Measurements from ENCODE around the gene GOLGA6L10. TPM values are rescaled to one million over a fixed set of nuclear protein-coding genes. Genes with fewer than 3 reads are reported as not detected.

The GOLGA6L10 gene
- polyA plus RNA-seq, 3 donors: 0.12 TPM; not detected in 2

DNA sequence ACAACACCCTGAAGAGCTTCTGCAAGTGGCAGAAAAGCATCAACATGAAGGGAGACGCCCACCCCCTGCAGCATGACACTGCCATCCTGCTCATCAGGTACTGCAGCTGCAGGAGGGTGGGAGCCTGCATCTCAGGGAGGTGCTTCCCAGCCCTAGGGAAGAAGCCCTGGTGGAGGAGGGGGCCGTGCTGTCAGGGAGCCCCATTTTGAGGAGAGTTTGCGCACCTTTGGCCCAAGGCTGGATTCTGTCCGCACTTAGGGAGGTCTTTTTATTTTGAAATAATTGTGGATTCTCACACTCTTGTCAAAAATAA, 44.5 kb downstream of the GOLGA6L10 start:
- Histone ChIP-seq H3K36me3 (replicated peaks in 1 of 2; ENCODE audit: control insufficient read depth in 1 of 2, insufficient read depth in 2 of 2, low read length in 2 of 2) (no peaks in the 10 kb centered on the region), H3K27ac (ENCODE audit: low read depth in 1 of 2, low read length in 2 of 2) (no peak overlapping the region), H3K9ac (ENCODE audit: insufficient read depth, low read length, poor library complexity, severe bottlenecking) (no peak overlapping the region), H3K4me2 (replicated peaks; ENCODE audit: extremely low read depth, low read length, poor library complexity, severe bottlenecking) (no peak overlapping the region), H2AFZ (ENCODE audit: insufficient read depth, low read depth, low read length, poor library complexity, severe bottlenecking) (no peak overlapping the region), H3K9me3 (replicated peaks in 1 of 2; ENCODE audit: control insufficient read depth in 1 of 2, insufficient read depth in 1 of 2, low read length in 2 of 2) (no peaks in the 10 kb centered on the region), H4K20me1 (ENCODE audit: insufficient read depth, low read length) (no peaks in the 10 kb centered on the region), H3K27me3 (ENCODE audit: control insufficient read depth in 2 of 2, insufficient read depth in 2 of 2, low read length in 2 of 2) (no peaks in the 10 kb centered on the region), H3K79me2 (ENCODE audit: insufficient read depth, low read length) (no peaks in the 10 kb centered on the region), H3K4me1 (ENCODE audit: control insufficient read depth in 1 of 2, insufficient read depth in 2 of 2, low read length in 2 of 2) (no peaks in the 10 kb centered on the region), H3K4me3 (replicated peaks in 1 of 3; ENCODE audit: low read depth in 2 of 3, low read length in 3 of 3) (no peak overlapping the region)
- Mint-ChIP-seq H3K36me3 (no peaks in the 10 kb centered on the region), H3K27me3 (ENCODE audit: low read depth in 3 of 3) (peaks cover 0 to 2% (median 0%) of the 10 kb centered on the region in 3 donors), H3K9me3 (no peaks in the 10 kb centered on the region), H3K4me3 (no peak overlapping the region), H3K27ac (peak overlapping the region in 1 of 7 donors; percentile 28), H3K4me1 (no peaks in the 10 kb centered on the region)
- intact Hi-C loops (cut with micrococcal nuclease): no loop called here
- no peak for DNase-seq
- TF ChIP-seq, protein P1, sequence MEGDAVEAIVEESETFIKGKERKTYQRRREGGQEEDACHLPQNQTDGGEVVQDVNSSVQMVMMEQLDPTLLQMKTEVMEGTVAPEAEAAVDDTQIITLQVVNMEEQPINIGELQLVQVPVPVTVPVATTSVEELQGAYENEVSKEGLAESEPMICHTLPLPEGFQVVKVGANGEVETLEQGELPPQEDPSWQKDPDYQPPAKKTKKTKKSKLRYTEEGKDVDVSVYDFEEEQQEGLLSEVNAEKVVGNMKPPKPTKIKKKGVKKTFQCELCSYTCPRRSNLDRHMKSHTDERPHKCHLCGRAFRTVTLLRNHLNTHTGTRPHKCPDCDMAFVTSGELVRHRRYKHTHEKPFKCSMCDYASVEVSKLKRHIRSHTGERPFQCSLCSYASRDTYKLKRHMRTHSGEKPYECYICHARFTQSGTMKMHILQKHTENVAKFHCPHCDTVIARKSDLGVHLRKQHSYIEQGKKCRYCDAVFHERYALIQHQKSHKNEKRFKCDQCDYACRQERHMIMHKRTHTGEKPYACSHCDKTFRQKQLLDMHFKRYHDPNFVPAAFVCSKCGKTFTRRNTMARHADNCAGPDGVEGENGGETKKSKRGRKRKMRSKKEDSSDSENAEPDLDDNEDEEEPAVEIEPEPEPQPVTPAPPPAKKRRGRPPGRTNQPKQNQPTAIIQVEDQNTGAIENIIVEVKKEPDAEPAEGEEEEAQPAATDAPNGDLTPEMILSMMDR (IDR thresholded peaks at IDR 0.05): no peak
- no CpG with 5 or more reads among the region's 4 CpGs for WGBS (ENCODE audit: insufficient coverage)

- Mint-ChIP-seq H3K4me3 (no peak overlapping the region), H3K27ac (peak overlapping the region in 1 of 7 donors; percentile 28)
- 87% methylated on average over 4 of the region's 12 CpGs for WGBS (ENCODE audit: insufficient coverage)
Observed at GRCh38 chr15:82303956-82304777, 45.1 kb downstream of the GOLGA6L10 start.

More at GRCh38 chr15:82303956-82304777, 45.1 kb downstream of the GOLGA6L10 start:
- no peaks in the 10 kb centered on the region for H3K9me3 ChIP-seq (replicated peaks in 1 of 2; ENCODE audit: control insufficient read depth in 1 of 2, insufficient read depth in 1 of 2, low read length in 2 of 2)
- TF ChIP-seq, protein P1 (IDR thresholded peaks at IDR 0.05): no peak
- Mint-ChIP-seq H3K9me3 (no peaks in the 10 kb centered on the region), H3K27me3 (ENCODE audit: low read depth in 3 of 3) (peaks cover 0 to 2% (median 0%) of the 10 kb centered on the region in 3 donors), H3K36me3 (no peaks in the 10 kb centered on the region), H3K4me1 (no peaks in the 10 kb centered on the region)
- DNase-seq: no peak
- H3K27me3 ChIP-seq (ENCODE audit: control insufficient read depth in 2 of 2, insufficient read depth in 2 of 2, low read length in 2 of 2): no peaks in the 10 kb centered on the region
- H4K20me1 ChIP-seq (ENCODE audit: insufficient read depth, low read length): no peaks in the 10 kb centered on the region
- H3K4me3 ChIP-seq (replicated peaks in 1 of 3; ENCODE audit: low read depth in 2 of 3, low read length in 3 of 3): no peak overlapping the region
- no peaks in the 10 kb centered on the region for H3K79me2 ChIP-seq (ENCODE audit: insufficient read depth, low read length)
- no peaks in the 10 kb centered on the region for H3K4me1 ChIP-seq (ENCODE audit: control insufficient read depth in 1 of 2, insufficient read depth in 2 of 2, low read length in 2 of 2)
- intact Hi-C loops (cut with micrococcal nuclease): no loop called here
- no peak overlapping the region for H2AFZ ChIP-seq (ENCODE audit: insufficient read depth, low read depth, low read length, poor library complexity, severe bottlenecking)
- no peak overlapping the region for H3K9ac ChIP-seq (ENCODE audit: insufficient read depth, low read length, poor library complexity, severe bottlenecking)
- no peak overlapping the region for H3K4me2 ChIP-seq (replicated peaks; ENCODE audit: extremely low read depth, low read length, poor library complexity, severe bottlenecking)
- no peak overlapping the region for H3K27ac ChIP-seq (ENCODE audit: low read depth in 1 of 2, low read length in 2 of 2)
- H3K36me3 ChIP-seq (replicated peaks in 1 of 2; ENCODE audit: control insufficient read depth in 1 of 2, insufficient read depth in 2 of 2, low read length in 2 of 2): no peaks in the 10 kb centered on the region

Data from CD14-positive monocyte (primary cell).